ENCODE data around the gene ARHGAP44.

Gene ARHGAP44

GRCh38 chr17:12998461-12998860 lies 209.2 kb downstream of the ARHGAP44 start:
- DNase-seq = no peak

GRCh38 chr17:12998874-12999273 lies 209.6 kb downstream of the ARHGAP44 start:
- no peak for DNase-seq

GRCh38 chr17:13000561-13000960 lies 211.3 kb downstream of the ARHGAP44 start:
- no peak for DNase-seq

- DNase-seq = no peak
These were observed 212.8 kb downstream of the ARHGAP44 start for GRCh38 chr17:13001991-13002615.

GRCh38 chr17:13002761-13003453 lies 213.6 kb downstream of the ARHGAP44 start:
- peak; percentile 27 for DNase-seq

GRCh38 chr17:13003454-13003851 lies 214.2 kb downstream of the ARHGAP44 start:
- DNase-seq = no peak

- DNase-seq = no peak
These were observed 214.6 kb downstream of the ARHGAP44 start for GRCh38 chr17:13003927-13004326.

- DNase-seq = no peak
These were observed 215.0 kb downstream of the ARHGAP44 start for GRCh38 chr17:13004336-13004735.

GRCh38 chr17:13005530-13005929 lies 216.2 kb downstream of the ARHGAP44 start:
- DNase-seq = no peak

- no peak for DNase-seq
These were observed 219.2 kb downstream of the ARHGAP44 start for GRCh38 chr17:13008461-13008860.

- DNase-seq = no peak
These were observed 221.7 kb downstream of the ARHGAP44 start for GRCh38 chr17:13010959-13011358.

- DNase-seq = no peak
These were observed 225.5 kb downstream of the ARHGAP44 start for GRCh38 chr17:13014801-13015200.

- DNase-seq = no peak
These were observed 227.8 kb downstream of the ARHGAP44 start for GRCh38 chr17:13016881-13017654.

GRCh38 chr17:13017655-13018459 lies 228.6 kb downstream of the ARHGAP44 start, which contains the start of gene ELAC2:
ELAC2 (minus strand) TSS chr17:13018027; CDS start chr17:13017947, 80 bp downstream.
- peak; percentile 99 for DNase-seq

GRCh38 chr17:13024016-13024415 lies 234.7 kb downstream of the ARHGAP44 start:
- DNase-seq = no peak

GRCh38 chr17:13024526-13025257 lies 235.4 kb downstream of the ARHGAP44 start:
- peak; percentile 66 for DNase-seq

- DNase-seq = no peak
These were observed 235.9 kb downstream of the ARHGAP44 start for GRCh38 chr17:13025258-13025627.

- DNase-seq = no peak
These were observed 236.4 kb downstream of the ARHGAP44 start for GRCh38 chr17:13025687-13026086.

GRCh38 chr17:13027246-13027645 lies 237.9 kb downstream of the ARHGAP44 start:
- DNase-seq = no peak

- DNase-seq = no peak
These were observed 240.0 kb downstream of the ARHGAP44 start for GRCh38 chr17:13029340-13029739.

- no peak for DNase-seq
These were observed 240.8 kb downstream of the ARHGAP44 start for GRCh38 chr17:13030056-13030455.
